MCF 10A (cell line): ENCODE data around the gene SLC25A22. TPM values are rescaled to one million over a fixed set of nuclear protein-coding genes. Genes with fewer than 3 reads are reported as not detected.
A peak's percentile ranks its signal among the peaks of the same experiment; 100 is the strongest.

ENCODE experiments used
- BruUV-seq: library from RNA; stranded (reverse); fragments of 400-500 nt; replicated peaks from 2 replicates; lab custom pipeline; 2021; lab: Mats Ljungman, UMichigan
- CTCF ChIA-PET: fragments of 300-600 bp; sonication (Branson Sonifier 250); formaldehyde crosslinking; extraction: SDS; loops from one replicate; lab custom pipeline; 2021; ENCODE audit warnings: antibody characterized with exemption, inconsistent platforms; lab: Yijun Ruan, JAX
- POLR2A ChIA-PET: fragments of 300-600, 350-650 bp; sonication (Branson Sonifier 250); formaldehyde crosslinking; extraction: SDS; loops from one replicate; lab custom pipeline; 2020; ENCODE audit warnings: antibody characterized with exemption, inconsistent platforms; lab: Yijun Ruan, JAX
- DNase-seq: peaks from one replicate; pipeline ENCODE4 v3.0.0-alpha.2; 2018; ENCODE audit not compliant: unreplicated experiment
- H3K27ac Mint-ChIP-seq: one replicate; pipeline ENCODE4 v1.8.0; 2022; ENCODE audit warnings: mild to moderate bottlenecking, low read depth, mixed read lengths; ENCODE audit not compliant: unreplicated experiment
- H3K27me3 Mint-ChIP-seq: one replicate; pipeline ENCODE4 v1.8.0; 2022; ENCODE audit warnings: mixed read lengths; ENCODE audit not compliant: insufficient read depth, unreplicated experiment
- H3K36me3 Mint-ChIP-seq: one replicate; pipeline ENCODE4 v1.8.0; 2022; ENCODE audit warnings: mild to moderate bottlenecking, moderate library complexity, mixed read lengths; ENCODE audit not compliant: insufficient read depth, unreplicated experiment
- H3K4me1 Mint-ChIP-seq: one replicate; pipeline ENCODE4 v1.8.0; 2022; ENCODE audit warnings: mixed read lengths; ENCODE audit not compliant: insufficient read depth, unreplicated experiment
- H3K4me3 Mint-ChIP-seq: one replicate; pipeline ENCODE4 v1.8.0; 2022; ENCODE audit warnings: mild to moderate bottlenecking, moderate library complexity, mixed read lengths; ENCODE audit not compliant: unreplicated experiment
- H3K9me3 Mint-ChIP-seq: one replicate; pipeline ENCODE4 v1.8.0; 2022; ENCODE audit warnings: mixed read lengths; ENCODE audit not compliant: unreplicated experiment
- intact Hi-C: fragments of 100-400 bp; cut with micrococcal nuclease; formaldehyde crosslinking; loops from 2 replicates; pipeline ENCODE4 v1.14.1; 2022
- total RNA-seq: library from RNA; stranded (reverse); gene quantifications from 2 replicates; pipeline ENCODE4 v1.2.3, GENCODE V29; 2022
- TF ChIP-seq, protein P1 (sequence below): fragments of 200-600 bp; IDR thresholded peaks from one replicate; pipeline ENCODE4 v1.8.0; 2022; ENCODE audit warnings: antibody characterized with exemption, mild to moderate bottlenecking; ENCODE audit not compliant: unreplicated experiment

The SLC25A22 gene
- total RNA-seq, 1 experiment from 2014 or later = 34.0 TPM

- ChIA-PET CTCF (interaction anchor here (0.6 to 1.9 kb wide), 6 partner anchors 13 to 184 kb away, joined by 3 to 7 read pairs (median 4); no protein-coding TSS in a partner anchor), POLR2A (interaction anchor here (1.0 to 7.7 kb wide), 8 partner anchors 9 to 68 kb away, joined by 3 to 125 read pairs (median 8); partner anchors contain the start of genes DEAF1, GATD1, PIDD1 and PNPLA2)
- Mint-ChIP-seq H3K4me1 (peaks cover 16% of the 10 kb centered on the region), H3K4me3 (no peak overlapping the region), H3K36me3 (peaks cover 95% of the 10 kb centered on the region), H3K9me3 (no peaks in the 10 kb centered on the region), H3K27ac (no peak overlapping the region), H3K27me3 (no peaks in the 10 kb centered on the region)
- intact Hi-C loops = loop anchor here (5.0 kb wide), 1 partner anchor 33 kb away; the partner anchor contains the start of gene SLC25A22
- TF ChIP-seq, protein P1, sequence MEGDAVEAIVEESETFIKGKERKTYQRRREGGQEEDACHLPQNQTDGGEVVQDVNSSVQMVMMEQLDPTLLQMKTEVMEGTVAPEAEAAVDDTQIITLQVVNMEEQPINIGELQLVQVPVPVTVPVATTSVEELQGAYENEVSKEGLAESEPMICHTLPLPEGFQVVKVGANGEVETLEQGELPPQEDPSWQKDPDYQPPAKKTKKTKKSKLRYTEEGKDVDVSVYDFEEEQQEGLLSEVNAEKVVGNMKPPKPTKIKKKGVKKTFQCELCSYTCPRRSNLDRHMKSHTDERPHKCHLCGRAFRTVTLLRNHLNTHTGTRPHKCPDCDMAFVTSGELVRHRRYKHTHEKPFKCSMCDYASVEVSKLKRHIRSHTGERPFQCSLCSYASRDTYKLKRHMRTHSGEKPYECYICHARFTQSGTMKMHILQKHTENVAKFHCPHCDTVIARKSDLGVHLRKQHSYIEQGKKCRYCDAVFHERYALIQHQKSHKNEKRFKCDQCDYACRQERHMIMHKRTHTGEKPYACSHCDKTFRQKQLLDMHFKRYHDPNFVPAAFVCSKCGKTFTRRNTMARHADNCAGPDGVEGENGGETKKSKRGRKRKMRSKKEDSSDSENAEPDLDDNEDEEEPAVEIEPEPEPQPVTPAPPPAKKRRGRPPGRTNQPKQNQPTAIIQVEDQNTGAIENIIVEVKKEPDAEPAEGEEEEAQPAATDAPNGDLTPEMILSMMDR = no peak
- no peak for DNase-seq
- BruUV-seq = no TSS peak
These were observed 33.6 kb downstream of the SLC25A22 start for GRCh38 chr11:764322-765024.

GRCh38 chr11:763549-764321 is 34.3 kb downstream of the SLC25A22 start:
- intact Hi-C loops = loop anchor here (2.0 to 5.0 kb wide), 2 partner anchors 34 to 35 kb away; partner anchors contain the start of gene SLC25A22
- Mint-ChIP-seq H3K27me3 (no peaks in the 10 kb centered on the region), H3K36me3 (peaks cover 95% of the 10 kb centered on the region), H3K4me3 (peak overlapping the region; percentile 59), H3K9me3 (no peaks in the 10 kb centered on the region), H3K27ac (peak overlapping the region; percentile 93), H3K4me1 (peaks cover 16% of the 10 kb centered on the region)
- TF ChIP-seq, protein P1 = no peak
- BruUV-seq = TSS peak; percentile 31
- ChIA-PET CTCF (interaction anchor here (0.6 to 1.7 kb wide), 9 partner anchors 13 to 783 kb away, joined by 3 to 8 read pairs (median 3); no protein-coding TSS in a partner anchor), POLR2A (interaction anchor here (0.6 to 7.7 kb wide), 15 partner anchors 10 to 71 kb away, joined by 3 to 125 read pairs (median 7); partner anchors contain the start of genes CD151, DEAF1, GATD1 and PIDD1)
- DNase-seq = no peak

DNA sequence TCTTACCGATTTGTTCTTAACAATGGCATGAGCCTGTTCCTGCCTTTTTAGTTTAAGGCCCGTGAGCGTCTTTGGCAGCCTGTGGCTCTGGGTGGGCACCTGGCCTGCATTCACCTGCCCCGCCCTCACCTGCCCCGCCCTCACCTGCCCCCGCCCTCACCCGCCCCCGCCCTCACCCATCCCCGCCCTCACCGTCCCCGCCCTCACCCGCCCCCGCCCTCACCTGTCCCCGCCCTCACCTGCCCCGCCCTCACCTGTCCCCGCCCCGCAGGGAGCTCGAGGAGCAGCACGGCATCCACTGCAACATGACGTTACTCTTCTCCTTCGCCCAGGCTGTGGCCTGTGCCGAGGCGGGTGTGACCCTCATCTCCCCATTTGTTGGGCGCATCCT is 35.0 kb downstream of the SLC25A22 start:
- intact Hi-C loops = loop anchor here (2.0 to 5.0 kb wide), 2 partner anchors 34 kb away; partner anchors contain the start of gene SLC25A22
- Mint-ChIP-seq H3K27me3 (no peaks in the 10 kb centered on the region), H3K27ac (peak overlapping the region; percentile 93), H3K9me3 (no peaks in the 10 kb centered on the region), H3K4me3 (peak overlapping the region; percentile 59), H3K36me3 (peaks cover 95% of the 10 kb centered on the region), H3K4me1 (peaks cover 16% of the 10 kb centered on the region)
- CTCF ChIA-PET = interaction anchor here (0.8 to 1.1 kb wide), 3 partner anchors 15 to 65 kb away, joined by 3 to 8 read pairs (median 3); no protein-coding TSS in a partner anchor
- TF ChIP-seq, protein P1 = no peak
- BruUV-seq = no TSS peak
- peak; percentile 67 for DNase-seq
- POLR2A ChIA-PET = interaction anchor here (0.5 to 7.7 kb wide), 24 partner anchors 9 to 505 kb away, joined by 3 to 125 read pairs (median 5); partner anchors contain the start of genes CD151, DEAF1, GATD1 and PHRF1
